Measurements from ENCODE around the gene RND3.

RND3 gene

DNA sequence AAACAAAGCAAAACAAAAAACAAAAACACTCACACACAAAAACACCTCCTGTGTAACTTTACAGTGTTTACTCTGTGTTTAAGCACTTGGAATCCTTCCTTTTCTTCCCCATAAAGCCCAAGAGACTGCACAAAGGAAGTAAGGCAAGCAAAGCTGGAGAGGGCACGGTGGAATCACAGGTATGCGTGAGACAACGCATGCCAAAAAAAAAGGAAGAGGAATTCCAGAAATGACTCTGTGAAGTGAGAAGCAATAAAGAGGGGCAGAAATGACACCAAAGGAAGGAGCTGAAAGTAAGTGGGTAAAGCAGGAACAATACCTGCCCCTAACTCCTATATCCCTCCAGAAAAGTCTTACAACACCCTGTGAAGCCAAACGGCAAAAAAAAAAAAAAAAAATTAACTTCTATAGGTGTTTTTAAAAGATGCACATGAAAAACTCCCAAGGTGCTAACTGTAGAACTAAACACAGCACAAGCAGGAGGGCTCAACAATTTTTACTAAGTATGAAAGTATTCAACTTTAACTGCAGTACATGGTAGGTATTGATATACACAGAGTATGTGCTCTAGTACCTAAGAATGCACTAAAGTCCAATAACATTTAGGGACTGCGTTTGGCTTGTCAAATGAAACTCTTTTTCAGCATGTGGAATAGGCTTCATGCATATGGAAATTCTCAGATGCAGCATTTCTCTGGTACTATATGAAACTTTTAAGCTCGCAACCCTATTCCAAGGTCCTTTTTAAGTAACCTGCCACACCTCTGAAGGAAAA is 9.1 kb downstream of the RND3 start:
- TF ChIP-seq FOXM1 (IDR thresholded peaks at IDR 0.05; ENCODE audit: borderline replicate concordance) (no peak), FOXK2 (IDR thresholded peaks at IDR 0.05) (no peak), SP1 (IDR thresholded peaks at IDR 0.05) (no peak)
- DNase-seq (ENCODE audit: extremely low spot score): no peak
- CTCF ChIA-PET: interaction anchor here (0.6 kb wide), 1 partner anchor 743 kb away, joined by 3 read pairs; no protein-coding TSS in a partner anchor
- POLR2A ChIA-PET: no interaction called here

DNA sequence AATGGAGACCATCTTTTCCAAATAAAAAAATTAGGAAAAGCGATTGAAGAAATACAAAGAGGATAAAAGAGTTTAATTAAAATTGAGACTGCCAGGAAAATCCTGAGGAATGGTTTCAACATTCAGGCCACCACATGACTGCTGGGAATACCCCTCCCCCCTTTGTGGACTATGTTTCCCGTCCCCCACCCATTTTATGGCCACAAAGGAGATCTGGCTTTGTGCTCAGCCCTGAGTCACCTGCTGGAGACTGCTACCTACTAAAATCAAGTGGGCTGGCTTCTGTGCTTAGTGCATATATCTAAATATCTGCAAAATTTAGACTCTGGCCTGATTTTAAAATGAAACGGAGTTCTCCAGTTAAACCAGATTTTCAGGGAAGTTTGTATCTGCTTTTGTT is 10.1 kb downstream of the RND3 start:
- ChIA-PET POLR2A (no interaction called here), CTCF (no interaction called here)
- DNase-seq (ENCODE audit: extremely low spot score): no peak
- TF ChIP-seq FOXA1 (IDR thresholded peaks at IDR 0.05) (no peak), HDGF (IDR thresholded peaks at IDR 0.05; ENCODE audit: borderline replicate concordance) (no peak), TARDBP (IDR thresholded peaks at IDR 0.05) (no peak), SUZ12 (IDR thresholded peaks at IDR 0.05) (no peak), LEF1 (IDR thresholded peaks at IDR 0.05; ENCODE audit: borderline replicate concordance) (no peak), L3MBTL2 (conservative IDR thresholded peaks at IDR 0.05) (no peak), FOXK2 (IDR thresholded peaks at IDR 0.05) (no peak), ZNF384 (IDR thresholded peaks at IDR 0.05) (no peak), BHLHE40 (IDR thresholded peaks at IDR 0.05; ENCODE audit: borderline replicate concordance) (no peak), FOXM1 (IDR thresholded peaks at IDR 0.05; ENCODE audit: borderline replicate concordance) (no peak), ARNT (IDR thresholded peaks at IDR 0.05) (no peak), CTBP1 (IDR thresholded peaks at IDR 0.05; ENCODE audit: borderline replicate concordance) (no peak), NFRKB (IDR thresholded peaks at IDR 0.05) (no peak)
- TF ChIP-seq, protein P1, sequence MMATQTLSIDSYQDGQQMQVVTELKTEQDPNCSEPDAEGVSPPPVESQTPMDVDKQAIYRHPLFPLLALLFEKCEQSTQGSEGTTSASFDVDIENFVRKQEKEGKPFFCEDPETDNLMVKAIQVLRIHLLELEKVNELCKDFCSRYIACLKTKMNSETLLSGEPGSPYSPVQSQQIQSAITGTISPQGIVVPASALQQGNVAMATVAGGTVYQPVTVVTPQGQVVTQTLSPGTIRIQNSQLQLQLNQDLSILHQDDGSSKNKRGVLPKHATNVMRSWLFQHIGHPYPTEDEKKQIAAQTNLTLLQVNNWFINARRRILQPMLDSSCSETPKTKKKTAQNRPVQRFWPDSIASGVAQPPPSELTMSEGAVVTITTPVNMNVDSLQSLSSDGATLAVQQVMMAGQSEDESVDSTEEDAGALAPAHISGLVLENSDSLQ (IDR thresholded peaks at IDR 0.05): no peak

DNA sequence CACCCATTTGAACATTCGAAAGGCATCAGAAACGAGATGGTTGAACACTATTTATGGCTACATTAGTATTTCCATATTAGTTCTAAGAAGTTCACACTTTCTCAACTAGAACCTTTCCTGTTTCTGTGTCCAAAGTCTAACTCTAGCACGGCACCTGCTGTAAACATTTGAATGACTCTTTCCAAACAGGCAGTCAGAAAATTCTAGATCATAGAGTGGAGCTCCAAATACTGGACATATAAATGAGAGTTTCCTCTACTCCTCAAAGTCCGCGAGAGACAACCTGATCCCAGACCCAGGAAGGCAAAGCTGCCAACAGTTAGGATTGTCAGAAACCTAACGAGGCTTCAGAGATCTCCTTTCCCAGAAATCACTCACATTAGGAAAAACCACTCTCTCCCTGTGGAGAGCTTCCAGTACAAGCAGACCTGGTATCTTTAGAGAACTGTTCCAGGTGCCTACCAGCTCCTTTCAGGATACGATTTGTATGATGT is 10.6 kb downstream of the RND3 start:
- ChIA-PET POLR2A (no interaction called here), CTCF (no interaction called here)
- TF ChIP-seq FOXK2 (IDR thresholded peaks at IDR 0.05) (no peak), FOXA1 (IDR thresholded peaks at IDR 0.05) (no peak), SUZ12 (IDR thresholded peaks at IDR 0.05) (no peak), LEF1 (IDR thresholded peaks at IDR 0.05; ENCODE audit: borderline replicate concordance) (no peak), L3MBTL2 (conservative IDR thresholded peaks at IDR 0.05) (no peak), NFRKB (IDR thresholded peaks at IDR 0.05) (no peak), ELF4 (IDR thresholded peaks at IDR 0.05) (no peak), TARDBP (IDR thresholded peaks at IDR 0.05) (no peak), SP1 (IDR thresholded peaks at IDR 0.05) (no peak), CTBP1 (IDR thresholded peaks at IDR 0.05; ENCODE audit: borderline replicate concordance) (no peak), ARNT (IDR thresholded peaks at IDR 0.05) (no peak), ZNF384 (IDR thresholded peaks at IDR 0.05) (no peak), BHLHE40 (IDR thresholded peaks at IDR 0.05; ENCODE audit: borderline replicate concordance) (no peak), FOXM1 (IDR thresholded peaks at IDR 0.05; ENCODE audit: borderline replicate concordance) (no peak), HDGF (IDR thresholded peaks at IDR 0.05; ENCODE audit: borderline replicate concordance) (no peak)
- TF ChIP-seq, protein P1 (IDR thresholded peaks at IDR 0.05): no peak
- no peak for DNase-seq (ENCODE audit: extremely low spot score)

DNA sequence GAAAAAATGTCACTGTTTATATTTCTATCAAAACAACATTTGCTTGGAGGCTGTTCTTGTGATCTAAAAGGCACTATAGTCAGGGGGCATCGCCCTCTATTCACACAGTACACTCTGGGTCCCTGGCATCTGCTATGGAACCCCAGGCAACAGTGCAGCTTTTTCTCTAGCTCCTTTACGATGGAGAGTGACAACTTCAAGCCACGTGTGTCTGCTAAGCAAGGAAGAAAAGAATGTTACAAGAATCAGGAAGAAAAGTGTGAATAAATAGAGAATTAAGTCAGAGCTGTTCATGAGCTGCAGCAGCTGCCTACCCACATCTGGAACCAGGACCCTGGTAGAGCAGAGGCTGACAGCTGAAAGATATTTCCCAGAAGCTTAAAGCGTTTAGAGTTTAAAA is 11.2 kb downstream of the RND3 start:
- POLR2A ChIA-PET: no interaction called here
- TF ChIP-seq ELF4 (IDR thresholded peaks at IDR 0.05): no peak
- TF ChIP-seq NFRKB (IDR thresholded peaks at IDR 0.05): no peak
- TF ChIP-seq BHLHE40 (IDR thresholded peaks at IDR 0.05; ENCODE audit: borderline replicate concordance): no peak
- TF ChIP-seq FOXK2 (IDR thresholded peaks at IDR 0.05): no peak
- TF ChIP-seq L3MBTL2 (conservative IDR thresholded peaks at IDR 0.05): no peak
- TF ChIP-seq FOXM1 (IDR thresholded peaks at IDR 0.05; ENCODE audit: borderline replicate concordance): no peak
- TF ChIP-seq HDGF (IDR thresholded peaks at IDR 0.05; ENCODE audit: borderline replicate concordance): no peak
- TF ChIP-seq, protein P1 (IDR thresholded peaks at IDR 0.05): no peak
- no peak for TF ChIP-seq CTBP1 (IDR thresholded peaks at IDR 0.05; ENCODE audit: borderline replicate concordance)
- TF ChIP-seq TARDBP (IDR thresholded peaks at IDR 0.05): no peak
- no peak for TF ChIP-seq LEF1 (IDR thresholded peaks at IDR 0.05; ENCODE audit: borderline replicate concordance)
- DNase-seq (ENCODE audit: extremely low spot score): no peak
- CTCF ChIA-PET: no interaction called here

DNA sequence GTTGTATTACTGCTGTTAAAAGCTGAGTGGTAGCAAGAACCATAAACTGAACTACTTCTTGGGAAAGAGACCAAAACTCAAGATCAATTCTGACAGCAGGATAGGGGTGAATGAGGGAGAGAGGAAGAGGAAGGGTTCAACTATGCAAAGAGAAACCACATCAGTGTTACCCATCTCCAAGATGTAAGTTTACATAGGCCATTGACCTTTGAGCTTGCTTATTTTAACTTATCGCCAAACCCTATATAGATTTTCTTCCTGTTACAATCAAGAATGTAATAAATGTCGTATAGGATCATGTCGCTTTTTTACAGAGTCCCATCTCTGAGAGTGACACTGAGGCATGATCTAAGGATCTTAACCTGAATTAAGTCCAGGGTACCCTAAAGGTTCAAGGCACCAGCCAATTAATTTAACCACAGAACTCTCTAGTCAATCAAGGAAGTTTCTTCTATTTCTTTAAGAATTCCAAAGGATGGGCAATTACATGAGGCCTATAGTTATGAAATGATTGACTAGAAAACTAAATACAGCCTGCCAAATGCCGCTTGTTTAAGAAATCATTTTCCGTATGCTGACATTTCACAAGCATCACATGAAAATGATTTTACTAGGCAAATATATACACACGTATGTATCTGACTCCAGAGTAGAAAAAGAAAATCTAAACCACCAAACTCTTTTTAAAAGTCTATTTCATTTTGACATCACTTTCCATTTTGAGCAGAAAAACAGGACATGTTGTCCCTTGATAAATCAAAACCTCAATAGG is 11.8 kb downstream of the RND3 start:
- CTCF ChIA-PET: no interaction called here
- POLR2A ChIA-PET: no interaction called here
- TF ChIP-seq SUZ12 (IDR thresholded peaks at IDR 0.05) (no peak), TARDBP (IDR thresholded peaks at IDR 0.05) (no peak), BHLHE40 (IDR thresholded peaks at IDR 0.05; ENCODE audit: borderline replicate concordance) (no peak), SP1 (IDR thresholded peaks at IDR 0.05) (no peak), HDGF (IDR thresholded peaks at IDR 0.05; ENCODE audit: borderline replicate concordance) (no peak), ELF4 (IDR thresholded peaks at IDR 0.05) (no peak), FOXA1 (IDR thresholded peaks at IDR 0.05) (no peak), NFRKB (IDR thresholded peaks at IDR 0.05) (no peak)
- no peak for DNase-seq (ENCODE audit: extremely low spot score)
